ELR (cell line): ENCODE data around the gene CHRM4.

ENCODE experiments used
- DNase-seq: peaks from one replicate; pipeline ENCODE4 v3.0.0-alpha.2; 2015; ENCODE audit warnings: low read depth

CHRM4 gene

GRCh38 chr11:46347637-46348311, 43.8 kb downstream of the CHRM4 start:
- peak; percentile 47 for DNase-seq

GRCh38 chr11:46346886-46347636, 44.5 kb downstream of the CHRM4 start, which contains the start of gene DGKZ:
Gene DGKZ (plus strand): TSS chr11:46347463. CDS start chr11:46347660, 197 bp downstream.
- DNase-seq = peak; percentile 84

- DNase-seq = no peak
Measured at GRCh38 chr11:46345881-46346484, 45.6 kb downstream of the CHRM4 start.

- DNase-seq = no peak
Measured at GRCh38 chr11:46345131-46345597, 46.4 kb downstream of the CHRM4 start.

GRCh38 chr11:46343520-46343919, 48.1 kb downstream of the CHRM4 start:
- DNase-seq = no peak

- DNase-seq = peak; percentile 30
Measured at GRCh38 chr11:46342239-46342638, 49.3 kb downstream of the CHRM4 start.

GRCh38 chr11:46341454-46341853, 50.1 kb downstream of the CHRM4 start:
- DNase-seq = no peak

- no peak for DNase-seq
Measured at GRCh38 chr11:46339816-46340215, 51.8 kb downstream of the CHRM4 start.

- DNase-seq = no peak
Measured at GRCh38 chr11:46338988-46339666, 52.4 kb downstream of the CHRM4 start.

- peak; percentile 22 for DNase-seq
Measured at GRCh38 chr11:46338636-46338987, 53.0 kb downstream of the CHRM4 start.

GRCh38 chr11:46337626-46338345, 53.8 kb downstream of the CHRM4 start:
- no peak for DNase-seq

GRCh38 chr11:46336563-46337180, 54.9 kb downstream of the CHRM4 start:
- DNase-seq = no peak

- peak; percentile 37 for DNase-seq
Measured at GRCh38 chr11:46335890-46336562, 55.5 kb downstream of the CHRM4 start.

GRCh38 chr11:46335271-46335670, 56.3 kb downstream of the CHRM4 start:
- no peak for DNase-seq

GRCh38 chr11:46334211-46334610, 57.4 kb downstream of the CHRM4 start:
- DNase-seq = no peak
